ENCODE data around the gene TRAPPC12. TPM values are rescaled to one million over a fixed set of nuclear protein-coding genes. Genes with fewer than 3 reads are reported as not detected.

The TRAPPC12 gene
- total RNA-seq, 1 donor from 2014 or later, result 121 TPM

DNA sequence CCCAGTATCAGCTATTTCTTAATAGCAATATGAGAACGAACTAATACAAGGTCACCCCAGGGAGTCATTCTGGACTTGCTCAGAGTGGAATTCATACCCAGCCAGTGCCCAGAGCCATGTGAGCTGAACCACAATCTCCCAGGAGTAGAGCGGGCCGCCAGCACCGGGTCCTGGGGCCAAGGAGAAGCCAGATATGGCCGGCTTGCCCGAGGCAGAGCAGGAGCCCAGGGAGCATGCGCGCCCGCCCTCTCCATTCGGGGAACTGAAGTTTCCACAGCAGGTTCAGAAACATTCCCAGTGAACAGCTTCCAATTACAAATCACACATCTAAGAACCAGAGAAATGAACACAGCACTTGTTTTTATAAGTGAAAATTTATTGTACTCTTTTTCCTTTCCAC lies 39.4 kb upstream of the TRAPPC12 start:
- H3K27ac Mint-ChIP-seq, result no peak overlapping the region
- TF ChIP-seq, protein P1, sequence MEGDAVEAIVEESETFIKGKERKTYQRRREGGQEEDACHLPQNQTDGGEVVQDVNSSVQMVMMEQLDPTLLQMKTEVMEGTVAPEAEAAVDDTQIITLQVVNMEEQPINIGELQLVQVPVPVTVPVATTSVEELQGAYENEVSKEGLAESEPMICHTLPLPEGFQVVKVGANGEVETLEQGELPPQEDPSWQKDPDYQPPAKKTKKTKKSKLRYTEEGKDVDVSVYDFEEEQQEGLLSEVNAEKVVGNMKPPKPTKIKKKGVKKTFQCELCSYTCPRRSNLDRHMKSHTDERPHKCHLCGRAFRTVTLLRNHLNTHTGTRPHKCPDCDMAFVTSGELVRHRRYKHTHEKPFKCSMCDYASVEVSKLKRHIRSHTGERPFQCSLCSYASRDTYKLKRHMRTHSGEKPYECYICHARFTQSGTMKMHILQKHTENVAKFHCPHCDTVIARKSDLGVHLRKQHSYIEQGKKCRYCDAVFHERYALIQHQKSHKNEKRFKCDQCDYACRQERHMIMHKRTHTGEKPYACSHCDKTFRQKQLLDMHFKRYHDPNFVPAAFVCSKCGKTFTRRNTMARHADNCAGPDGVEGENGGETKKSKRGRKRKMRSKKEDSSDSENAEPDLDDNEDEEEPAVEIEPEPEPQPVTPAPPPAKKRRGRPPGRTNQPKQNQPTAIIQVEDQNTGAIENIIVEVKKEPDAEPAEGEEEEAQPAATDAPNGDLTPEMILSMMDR (IDR thresholded peaks at IDR 0.05; ENCODE audit: unreplicated experiment), result no peak
- no peak overlapping the region for H3K4me3 Mint-ChIP-seq (ENCODE audit: low read depth)
- H3K4me1 Mint-ChIP-seq (ENCODE audit: low read depth), result no peaks in the 10 kb centered on the region
- DNase-seq (ENCODE audit: low spot score, unreplicated experiment), result no peak
- H3K9me3 Mint-ChIP-seq (ENCODE audit: low read depth), result no peaks in the 10 kb centered on the region
- peaks cover 4% of the 10 kb centered on the region for H3K36me3 Mint-ChIP-seq (ENCODE audit: insufficient read depth)
- no peaks in the 10 kb centered on the region for H3K27me3 Mint-ChIP-seq

DNA sequence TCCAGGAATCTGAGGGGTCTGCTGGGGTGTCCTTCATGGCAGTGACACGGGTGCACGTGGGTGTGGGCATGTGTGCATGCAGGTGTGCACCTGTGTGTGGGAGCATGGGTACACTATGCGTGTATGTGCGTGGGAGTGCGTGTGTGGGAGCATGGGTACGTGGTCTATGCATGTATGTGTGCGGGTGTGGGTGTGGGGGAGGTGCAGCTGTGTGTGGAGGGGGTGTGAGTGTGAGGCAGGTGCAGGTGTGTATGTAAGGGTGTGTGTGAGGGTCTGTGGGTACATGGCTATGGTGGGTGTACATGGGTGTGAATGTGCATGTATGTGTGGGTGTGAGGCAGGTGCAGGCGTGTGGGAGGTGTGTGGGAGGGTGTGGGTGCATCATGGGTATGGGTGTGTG lies 38.2 kb upstream of the TRAPPC12 start:
- no peak overlapping the region for H3K27ac Mint-ChIP-seq
- TF ChIP-seq, protein P1 (IDR thresholded peaks at IDR 0.05; ENCODE audit: unreplicated experiment), result no peak
- no peaks in the 10 kb centered on the region for H3K4me1 Mint-ChIP-seq (ENCODE audit: low read depth)
- no peak overlapping the region for H3K4me3 Mint-ChIP-seq (ENCODE audit: low read depth)
- no peaks in the 10 kb centered on the region for H3K9me3 Mint-ChIP-seq (ENCODE audit: low read depth)
- no peak for DNase-seq (ENCODE audit: low spot score, unreplicated experiment)
- peaks cover 2% of the 10 kb centered on the region for H3K36me3 Mint-ChIP-seq (ENCODE audit: insufficient read depth)
- no peaks in the 10 kb centered on the region for H3K27me3 Mint-ChIP-seq

DNA sequence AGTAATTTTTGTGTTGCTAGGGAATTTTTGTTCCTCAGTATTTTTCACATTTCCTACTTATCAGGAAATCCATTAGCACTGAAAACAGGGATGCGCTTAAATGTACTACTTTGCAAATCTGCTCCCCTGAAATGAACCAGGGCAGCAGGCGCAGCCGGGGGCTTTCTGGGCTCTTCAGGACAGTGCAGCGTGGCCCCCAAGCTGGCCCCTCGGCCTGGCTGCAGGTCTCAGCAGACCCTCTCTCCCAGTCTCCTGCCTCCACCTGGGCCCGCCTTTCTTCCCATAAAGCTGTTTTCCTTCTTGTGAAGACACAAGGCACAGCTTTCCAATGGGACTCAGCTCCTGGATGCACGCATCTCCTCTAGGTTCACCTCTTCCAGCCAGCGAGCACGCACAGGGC lies 37.2 kb upstream of the TRAPPC12 start:
- Mint-ChIP-seq H3K4me3 (ENCODE audit: low read depth) (no peak overlapping the region), H3K36me3 (ENCODE audit: insufficient read depth) (peaks cover 7% of the 10 kb centered on the region), H3K4me1 (ENCODE audit: low read depth) (no peaks in the 10 kb centered on the region), H3K27ac (no peak overlapping the region), H3K27me3 (no peaks in the 10 kb centered on the region), H3K9me3 (ENCODE audit: low read depth) (no peaks in the 10 kb centered on the region)
- no peak for DNase-seq (ENCODE audit: low spot score, unreplicated experiment)
- TF ChIP-seq, protein P1 (IDR thresholded peaks at IDR 0.05; ENCODE audit: unreplicated experiment), result no peak

DNA sequence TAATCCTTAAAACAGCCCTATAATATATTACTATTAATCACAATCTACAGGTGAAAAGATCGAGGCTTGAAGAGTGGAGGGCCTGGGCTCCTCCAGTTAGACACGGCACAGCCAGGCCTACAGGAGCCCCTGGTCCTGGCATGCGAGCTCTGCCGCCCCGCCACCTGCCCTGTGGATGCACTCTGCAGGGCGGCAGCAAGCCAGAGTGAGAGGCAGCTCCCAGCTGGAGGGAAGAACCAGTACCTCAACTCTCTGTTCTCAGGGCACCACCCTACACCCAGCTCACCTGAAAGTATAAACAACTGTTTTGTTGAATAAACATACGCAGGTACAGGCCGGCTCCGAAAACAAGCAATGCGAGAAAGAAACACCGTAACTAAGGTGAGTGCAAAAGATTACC lies 36.5 kb upstream of the TRAPPC12 start:
- H3K36me3 Mint-ChIP-seq (ENCODE audit: insufficient read depth), result peaks cover 8% of the 10 kb centered on the region
- DNase-seq (ENCODE audit: low spot score, unreplicated experiment), result no peak

DNA sequence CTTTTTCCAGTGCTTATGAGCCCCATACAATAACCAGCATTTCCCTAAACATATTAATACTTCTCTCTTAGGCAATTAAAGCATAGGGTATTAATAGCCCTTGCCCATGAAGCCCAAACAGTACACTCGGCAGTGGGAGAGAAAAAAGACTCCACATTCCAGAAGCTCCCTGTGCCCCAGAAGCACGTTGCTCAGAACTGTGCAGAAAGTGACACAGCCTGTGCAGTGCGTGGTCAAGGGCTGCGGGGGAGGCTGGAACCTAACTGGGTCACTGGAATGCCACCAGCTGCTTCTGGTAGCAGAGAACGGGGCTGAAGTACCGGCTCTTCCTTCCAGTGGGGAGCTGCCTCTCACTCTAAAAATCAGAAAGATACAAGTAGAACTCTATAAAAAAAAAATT lies 34.6 kb upstream of the TRAPPC12 start:
- TF ChIP-seq, protein P1 (IDR thresholded peaks at IDR 0.05; ENCODE audit: unreplicated experiment), result no peak
- no peaks in the 10 kb centered on the region for H3K4me1 Mint-ChIP-seq (ENCODE audit: low read depth)
- DNase-seq (ENCODE audit: low spot score, unreplicated experiment), result no peak
- H3K27me3 Mint-ChIP-seq, result no peaks in the 10 kb centered on the region
- H3K9me3 Mint-ChIP-seq (ENCODE audit: low read depth), result no peaks in the 10 kb centered on the region
- no peak overlapping the region for H3K27ac Mint-ChIP-seq
- peaks cover 9% of the 10 kb centered on the region for H3K36me3 Mint-ChIP-seq (ENCODE audit: insufficient read depth)
- H3K4me3 Mint-ChIP-seq (ENCODE audit: low read depth), result no peak overlapping the region

More for the DNA sequence above, 36.5 kb upstream of the TRAPPC12 start:
- no peaks in the 10 kb centered on the region for H3K27me3 Mint-ChIP-seq
- no peaks in the 10 kb centered on the region for H3K9me3 Mint-ChIP-seq (ENCODE audit: low read depth)
- TF ChIP-seq, protein P1 (IDR thresholded peaks at IDR 0.05; ENCODE audit: unreplicated experiment), result no peak
- H3K4me3 Mint-ChIP-seq (ENCODE audit: low read depth), result no peak overlapping the region
- H3K27ac Mint-ChIP-seq, result peak overlapping the region; percentile 28
- no peaks in the 10 kb centered on the region for H3K4me1 Mint-ChIP-seq (ENCODE audit: low read depth)

Measured in progenitor cell of endocrine pancreas (in vitro differentiated cells).